Testis (tissue), 3 donors: ENCODE measurements around the gene CALR3. TPM values are rescaled to one million over a fixed set of nuclear protein-coding genes. Genes with fewer than 3 reads are reported as not detected.

Experiments used
- DNase-seq: peaks from one replicate; pipeline ENCODE4 v3.0.0-alpha.2; 2019
- H3K27ac ChIP-seq, 2 donors: fragments of 200-600 bp; sonication (generic); one replicate each; pipeline ENCODE4 v1.5.1; 2019
- H3K27me3 ChIP-seq: fragments of 200-600 bp; sonication (generic); one replicate; pipeline ENCODE4 v1.5.1; 2019
- H3K36me3 ChIP-seq: fragments of 200-600 bp; sonication (generic); one replicate; pipeline ENCODE4 v1.5.1; 2017; ENCODE audit warnings: low read depth; ENCODE audit errors: missing control alignments
- H3K4me1 ChIP-seq: fragments of 200-600 bp; sonication (generic); one replicate; pipeline ENCODE4 v1.5.1; 2019
- H3K4me3 ChIP-seq, 2 donors: fragments of 200-600 bp; sonication (generic); one replicate each; pipeline ENCODE4 v1.5.1; 2017 to 2019
- H3K9me3 ChIP-seq: fragments of 200-600 bp; sonication (generic); one replicate; pipeline ENCODE4 v1.5.1; 2017
- CTCF ChIP-seq, 3 experiments: fragments of 450-650 bp in 2 of 3; fragments of 200-600 bp in 1 of 3; sonication (generic) in 1 of 3; IDR thresholded peaks; one replicate each; pipeline ENCODE4 v1.5.1; 2016 to 2019; ENCODE audit warnings: antibody characterized with exemption in 3 of 3, mild to moderate bottlenecking in 2 of 3, moderate library complexity in 1 of 3
- POLR2A ChIP-seq: fragments of 450-650 bp; IDR thresholded peaks from one replicate; pipeline ENCODE4 v1.6.1; 2017; ENCODE audit warnings: antibody characterized with exemption, mild to moderate bottlenecking, moderate library complexity
- WGBS, 2 donors: methylation state at CpG; one replicate each; pipeline ENCODE4 v1.1.5; 2018; 5-methylcytosine and 5-hydroxymethylcytosine counted together
- intact Hi-C: fragments of 100-400 bp; cut with DNase I; formaldehyde crosslinking; loops from one replicate; pipeline ENCODE4 v1.15.1; 2023; ENCODE audit warnings: low total_unique reads
- polyA plus RNA-seq: library from polyadenylated mRNA; stranded (reverse); fragments of 350-450 nt; fragmentation: Illumina TruSeq; extraction: RNeasy Lipid Tissue Mini Kit (QIAGEN cat#74804); gene quantifications from one replicate; pipeline ENCODE4 v1.2.3, GENCODE V29; 2014; ENCODE audit warnings: low read depth, low replicate concordance; ENCODE audit not compliant: insufficient read depth
- total RNA-seq, 2 donors: library from RNA; depleted of rRNA; stranded (reverse); fragments of >200 nt; gene quantifications; one replicate each; pipeline ENCODE4 v1.2.3, GENCODE V29; 2016

The CALR3 gene
- total and polyA plus RNA-seq, 3 donors from 2014 or later, result 40.6 to 102 (median 75.7) TPM

DNA sequence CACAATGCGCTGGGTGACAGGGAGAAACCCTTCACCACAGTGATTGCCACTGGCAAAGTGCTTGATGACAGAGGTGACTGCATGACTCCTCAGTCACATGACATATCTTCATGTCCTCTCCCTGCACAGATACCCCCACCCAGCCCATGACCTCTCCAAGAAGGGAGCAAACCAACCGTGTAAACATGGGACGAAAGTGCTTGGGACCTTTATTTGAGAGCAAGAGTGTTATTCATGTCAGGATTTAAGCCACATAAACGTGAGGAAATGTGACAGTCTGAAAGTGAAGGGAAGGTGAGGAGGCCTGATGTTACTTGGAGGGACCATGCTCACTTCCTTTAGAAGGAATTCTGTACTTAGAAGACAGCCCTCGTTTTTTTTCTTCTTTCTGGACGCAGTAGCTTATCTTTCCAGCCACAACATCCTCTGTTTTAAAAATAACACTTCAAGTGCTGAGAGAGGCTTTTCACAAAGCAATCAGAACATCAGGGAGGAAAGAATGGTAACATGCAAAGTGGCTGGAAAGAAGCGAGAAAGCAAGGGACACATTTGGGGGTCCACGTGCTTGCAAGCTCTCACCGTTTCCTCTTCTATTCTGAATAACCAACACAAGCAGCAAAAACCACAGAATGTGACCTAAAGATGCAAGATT is 59.8 kb downstream of the CALR3 start:
- Histone ChIP-seq H3K27ac (peak overlapping the region; percentile 0 to 76), H3K27me3 (no peaks in the 10 kb centered on the region), H3K4me1 (peaks cover 16% of the 10 kb centered on the region), H3K36me3 (no peaks in the 10 kb centered on the region), H3K9me3 (no peaks in the 10 kb centered on the region), H3K4me3 (no peak overlapping the region)
- 46% methylated on average over 9 of the region's 9 CpGs for WGBS, 2 donors
- TF ChIP-seq CTCF (IDR thresholded peaks at IDR 0.05), result no peak
- TF ChIP-seq POLR2A, result no peak
- no peak for DNase-seq
- intact Hi-C loops, result no loop called here

- no peaks in the 10 kb centered on the region for H3K9me3 ChIP-seq
- H3K27me3 ChIP-seq, result no peaks in the 10 kb centered on the region
- H3K4me3 ChIP-seq, result no peak overlapping the region
- TF ChIP-seq CTCF (IDR thresholded peaks at IDR 0.05) (no peak), POLR2A (no peak)
- intact Hi-C loops, result no loop called here
- no peaks in the 10 kb centered on the region for H3K36me3 ChIP-seq
- DNase-seq, result peak; percentile 78
- peak overlapping the region; percentile 0 to 76 for H3K27ac ChIP-seq
- peaks cover 16% of the 10 kb centered on the region for H3K4me1 ChIP-seq
- 50 to 53% methylated on average over 11 of the region's 11 CpGs for WGBS, 2 donors
These were observed 60.6 kb downstream of the CALR3 start for GRCh38 chr19:16435238-16435917.

DNA sequence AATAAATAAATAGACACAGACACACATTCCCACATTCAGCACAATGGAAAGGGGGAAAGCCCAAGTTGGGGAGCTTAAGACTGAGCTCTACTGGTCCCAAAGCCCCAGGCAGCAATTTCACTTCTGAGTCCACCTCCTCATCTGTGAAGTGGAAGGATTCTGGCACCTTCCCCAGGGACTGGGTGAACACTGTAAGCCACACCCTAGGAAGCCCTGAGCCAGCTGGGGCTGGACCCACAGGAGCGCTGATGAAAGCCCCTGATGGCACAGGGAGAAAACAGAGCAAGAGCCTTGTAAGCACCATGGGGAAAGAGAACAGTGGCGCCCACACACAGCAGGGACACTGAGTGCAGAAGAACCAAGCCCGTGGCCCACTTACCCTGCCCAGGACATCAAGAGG is 62.0 kb downstream of the CALR3 start:
- Histone ChIP-seq H3K27me3 (no peaks in the 10 kb centered on the region), H3K9me3 (no peaks in the 10 kb centered on the region), H3K36me3 (no peaks in the 10 kb centered on the region), H3K4me1 (peaks cover 16% of the 10 kb centered on the region), H3K4me3 (no peak overlapping the region), H3K27ac (no peak overlapping the region)
- TF ChIP-seq POLR2A (no peak), CTCF (IDR thresholded peaks at IDR 0.05) (no peak)
- WGBS, 2 donors, result 88 to 94% methylated on average over 3 of the region's 3 CpGs
- DNase-seq, result no peak
- intact Hi-C loops, result no loop called here

GRCh38 chr19:16429759-16430091 is 66.2 kb downstream of the CALR3 start:
- H3K36me3 ChIP-seq, result no peaks in the 10 kb centered on the region

More at GRCh38 chr19:16429759-16430091, 66.2 kb downstream of the CALR3 start:
- intact Hi-C loops, result no loop called here
- 94 to 100% methylated on average over 2 to 3 of the region's 3 CpGs for WGBS, 2 donors
- Histone ChIP-seq H3K4me3 (no peak overlapping the region), H3K9me3 (no peaks in the 10 kb centered on the region), H3K27me3 (no peaks in the 10 kb centered on the region), H3K27ac (no peak overlapping the region), H3K4me1 (no peaks in the 10 kb centered on the region)
- TF ChIP-seq CTCF (IDR thresholded peaks at IDR 0.05) (no peak), POLR2A (no peak)
- no peak for DNase-seq
